ENCODE data around the gene RASGRP4. TPM values are rescaled to one million over a fixed set of nuclear protein-coding genes. Genes with fewer than 3 reads are reported as not detected.

RASGRP4 gene
- total RNA-seq, 1 donor from 2014 or later, result 3.2 TPM

DNA sequence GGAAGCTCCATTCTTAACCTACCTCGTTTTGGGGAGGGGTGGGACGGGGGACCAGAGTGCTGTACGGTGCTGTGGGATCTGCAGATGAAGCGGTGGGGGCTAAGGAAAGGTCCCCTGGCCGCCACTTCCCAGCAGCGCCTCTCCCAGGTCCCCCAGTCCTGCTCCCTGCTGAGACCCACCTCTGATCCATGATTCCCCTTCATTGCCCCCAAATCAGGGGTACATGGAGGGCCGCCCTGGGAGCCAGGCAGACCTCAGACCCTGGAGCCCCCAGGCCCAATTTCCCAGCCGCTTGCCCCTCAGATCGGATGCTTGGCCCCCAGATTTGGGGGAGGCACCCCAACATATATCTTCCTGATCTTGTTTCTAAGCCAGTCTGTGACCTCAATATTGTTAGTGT lies 26.9 kb downstream of the RASGRP4 start:
- intact Hi-C loops (cut with micrococcal nuclease), result no loop called here
- ChIA-PET CTCF (no interaction called here), POLR2A (interaction anchor here (0.7 to 1.1 kb wide), 2 partner anchors 25 to 532 kb away, joined by 3 to 9 read pairs; partner anchors contain the start of gene PSMD8)
- Mint-ChIP-seq H3K36me3 (ENCODE audit: low read depth) (no peaks in the 10 kb centered on the region), H3K27ac (no peak overlapping the region), H3K4me1 (peaks cover 25% of the 10 kb centered on the region), H3K4me3 (no peak overlapping the region), H3K9me3 (no peaks in the 10 kb centered on the region), H3K27me3 (peaks cover 21% of the 10 kb centered on the region)
- TF ChIP-seq, protein P1, sequence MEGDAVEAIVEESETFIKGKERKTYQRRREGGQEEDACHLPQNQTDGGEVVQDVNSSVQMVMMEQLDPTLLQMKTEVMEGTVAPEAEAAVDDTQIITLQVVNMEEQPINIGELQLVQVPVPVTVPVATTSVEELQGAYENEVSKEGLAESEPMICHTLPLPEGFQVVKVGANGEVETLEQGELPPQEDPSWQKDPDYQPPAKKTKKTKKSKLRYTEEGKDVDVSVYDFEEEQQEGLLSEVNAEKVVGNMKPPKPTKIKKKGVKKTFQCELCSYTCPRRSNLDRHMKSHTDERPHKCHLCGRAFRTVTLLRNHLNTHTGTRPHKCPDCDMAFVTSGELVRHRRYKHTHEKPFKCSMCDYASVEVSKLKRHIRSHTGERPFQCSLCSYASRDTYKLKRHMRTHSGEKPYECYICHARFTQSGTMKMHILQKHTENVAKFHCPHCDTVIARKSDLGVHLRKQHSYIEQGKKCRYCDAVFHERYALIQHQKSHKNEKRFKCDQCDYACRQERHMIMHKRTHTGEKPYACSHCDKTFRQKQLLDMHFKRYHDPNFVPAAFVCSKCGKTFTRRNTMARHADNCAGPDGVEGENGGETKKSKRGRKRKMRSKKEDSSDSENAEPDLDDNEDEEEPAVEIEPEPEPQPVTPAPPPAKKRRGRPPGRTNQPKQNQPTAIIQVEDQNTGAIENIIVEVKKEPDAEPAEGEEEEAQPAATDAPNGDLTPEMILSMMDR (IDR thresholded peaks at IDR 0.05), result no peak
- ATAC-seq (ENCODE audit: low read depth) (no peak), DNase-seq (no peak)

DNA sequence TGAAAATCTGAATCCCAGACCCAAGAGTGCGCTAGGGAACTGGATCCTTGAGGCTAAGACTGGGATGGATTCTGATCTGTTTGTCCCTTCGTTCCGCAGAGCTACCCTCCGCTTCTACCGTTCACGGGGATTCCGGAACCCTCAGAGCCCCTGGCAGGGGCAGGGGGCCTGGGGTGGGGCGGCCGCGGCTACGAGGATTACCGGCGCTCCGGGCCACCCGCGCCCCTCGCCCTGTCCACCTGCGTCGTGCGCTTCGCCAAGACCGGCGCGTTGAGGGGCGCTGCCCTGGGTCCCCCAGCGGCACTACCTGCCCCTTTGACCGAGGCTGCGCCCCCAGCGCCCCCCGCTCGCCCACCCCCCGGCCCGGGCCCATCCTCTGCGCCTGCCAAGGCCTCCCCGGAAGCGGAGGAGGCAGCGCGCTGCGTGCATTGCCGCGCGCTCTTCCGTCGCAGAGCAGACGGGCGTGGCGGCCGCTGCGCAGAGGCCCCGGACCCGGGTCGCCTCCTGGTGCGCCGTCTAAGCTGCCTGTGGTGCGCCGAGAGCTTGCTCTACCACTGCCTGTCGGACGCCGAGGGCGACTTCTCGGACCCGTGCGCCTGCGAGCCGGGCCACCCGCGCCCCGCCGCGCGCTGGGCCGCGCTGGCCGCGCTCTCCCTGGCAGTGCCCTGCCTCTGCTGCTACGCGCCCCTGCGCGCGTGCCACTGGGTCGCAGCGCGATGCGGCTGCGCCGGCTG lies 30.5 kb downstream of the RASGRP4 start:
- H3K27me3 Mint-ChIP-seq, result peaks cover 35% of the 10 kb centered on the region
- intact Hi-C loops (cut with micrococcal nuclease), result no loop called here
- H3K4me3 Mint-ChIP-seq, result peak overlapping the region; percentile 73
- peak; percentile 26 for DNase-seq
- ChIA-PET CTCF (no interaction called here), POLR2A (interaction anchor here (1.1 to 2.4 kb wide), 2 partner anchors 20 to 21 kb away, joined by 3 to 10 read pairs; partner anchors contain the start of gene PSMD8)
- H3K9me3 Mint-ChIP-seq, result no peaks in the 10 kb centered on the region
- peaks cover 16% of the 10 kb centered on the region for H3K4me1 Mint-ChIP-seq
- peak; percentile 79 for ATAC-seq (ENCODE audit: low read depth)
- H3K36me3 Mint-ChIP-seq (ENCODE audit: low read depth), result no peaks in the 10 kb centered on the region
- no peak overlapping the region for H3K27ac Mint-ChIP-seq
- TF ChIP-seq, protein P1 (IDR thresholded peaks at IDR 0.05), result no peak

DNA sequence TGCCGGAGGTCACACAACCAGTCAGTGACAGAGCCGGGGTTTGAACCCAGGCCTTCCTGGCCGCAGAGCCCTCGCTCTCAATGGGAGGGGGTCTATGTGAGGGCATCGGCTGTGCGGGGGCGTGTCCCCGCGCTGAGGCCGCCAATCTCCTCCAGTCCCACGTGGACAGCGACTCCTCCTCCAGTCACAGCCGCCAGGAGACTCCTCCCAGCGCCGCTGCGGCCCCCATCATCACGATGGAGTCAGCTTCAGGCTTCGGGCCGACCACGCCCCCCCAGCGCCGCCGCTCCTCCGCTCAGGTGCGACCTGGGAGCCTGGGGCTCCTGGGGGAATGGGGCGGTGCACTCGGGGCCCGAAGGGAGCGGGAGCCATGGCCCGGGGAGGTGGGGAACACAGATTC lies 31.5 kb downstream of the RASGRP4 start:
- CTCF ChIA-PET, result interaction anchor here (1.4 kb wide), 1 partner anchor 9 kb away, joined by 8 read pairs; the partner anchor contains the start of gene FAM98C
- DNase-seq (peak; percentile 46), ATAC-seq (ENCODE audit: low read depth) (peak; percentile 76)
- peak overlapping the region; percentile 73 for H3K4me3 Mint-ChIP-seq
- intact Hi-C loops (cut with micrococcal nuclease), result no loop called here
- H3K9me3 Mint-ChIP-seq, result no peaks in the 10 kb centered on the region
- POLR2A ChIA-PET, result interaction anchor here (1.1 to 2.4 kb wide), 3 partner anchors 8 to 22 kb away, joined by 3 to 10 read pairs (median 4); partner anchors contain the start of genes FAM98C and PSMD8
- TF ChIP-seq, protein P1 (IDR thresholded peaks at IDR 0.05), result no peak
- H3K36me3 Mint-ChIP-seq (ENCODE audit: low read depth), result no peaks in the 10 kb centered on the region
- peaks cover 36% of the 10 kb centered on the region for H3K27me3 Mint-ChIP-seq
- no peak overlapping the region for H3K27ac Mint-ChIP-seq
- peaks cover 16% of the 10 kb centered on the region for H3K4me1 Mint-ChIP-seq

DNA sequence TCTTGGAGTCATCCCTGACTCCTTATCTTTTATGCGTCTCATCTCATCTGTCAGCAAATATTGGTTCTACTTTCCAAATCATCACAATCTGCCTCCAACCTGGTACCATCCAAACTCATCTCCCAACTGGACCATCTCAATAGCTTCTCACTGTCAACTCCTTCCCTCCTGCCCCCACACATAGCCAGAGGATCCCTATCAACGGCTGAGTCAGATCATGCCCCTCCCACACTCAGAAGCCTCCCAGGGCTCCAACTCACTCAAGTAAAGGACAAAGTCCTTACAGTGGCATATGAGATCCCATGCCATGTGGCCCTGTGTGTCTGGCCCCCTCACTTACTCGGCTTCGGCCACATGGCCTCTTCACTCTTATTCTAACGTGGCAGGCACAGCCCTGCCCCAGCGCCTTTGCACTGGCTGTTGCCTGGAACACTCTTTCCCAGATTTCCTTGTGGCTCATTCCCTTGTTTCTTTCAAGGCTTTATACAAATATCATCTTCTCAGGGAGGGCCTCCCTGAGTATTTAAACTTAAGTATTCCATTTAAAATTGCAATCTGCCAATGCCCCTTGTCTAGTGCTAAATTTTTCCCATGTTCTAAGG lies 33.2 kb downstream of the RASGRP4 start:
- no peaks in the 10 kb centered on the region for H3K9me3 Mint-ChIP-seq
- peaks cover 38% of the 10 kb centered on the region for H3K27me3 Mint-ChIP-seq
- H3K4me3 Mint-ChIP-seq, result no peak overlapping the region
- ChIA-PET CTCF (no interaction called here), POLR2A (no interaction called here)
- TF ChIP-seq, protein P1 (IDR thresholded peaks at IDR 0.05), result no peak
- no peaks in the 10 kb centered on the region for H3K36me3 Mint-ChIP-seq (ENCODE audit: low read depth)
- DNase-seq (no peak), ATAC-seq (ENCODE audit: low read depth) (no peak)
- intact Hi-C loops (cut with micrococcal nuclease), result no loop called here
- H3K27ac Mint-ChIP-seq, result no peak overlapping the region
- peaks cover 26% of the 10 kb centered on the region for H3K4me1 Mint-ChIP-seq

DNA sequence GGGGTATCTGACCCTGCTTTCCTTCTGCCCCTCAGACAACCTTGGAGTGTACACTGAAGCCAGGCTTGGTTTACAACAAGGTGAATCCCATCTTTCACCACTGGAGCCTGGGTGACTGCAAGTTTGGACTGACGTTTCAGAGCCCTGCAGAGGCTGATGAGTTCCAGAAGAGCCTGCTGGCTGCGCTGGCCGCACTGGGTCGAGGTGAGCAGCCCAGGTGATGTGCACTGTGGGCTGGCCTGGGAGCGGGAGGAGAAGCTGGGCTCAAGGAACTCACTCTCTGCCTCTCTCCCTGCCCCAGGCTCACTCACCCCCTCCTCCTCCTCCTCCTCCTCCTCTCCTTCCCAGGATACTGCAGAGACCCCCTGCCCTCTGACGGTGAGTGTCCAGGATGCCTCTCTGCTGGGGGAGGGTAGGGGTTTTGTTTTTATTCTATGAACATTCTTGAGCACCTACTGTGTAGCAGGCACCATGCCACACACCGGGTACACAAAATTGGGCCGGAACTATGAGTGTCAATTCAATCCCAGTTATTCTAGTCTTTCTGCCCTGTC lies 34.0 kb downstream of the RASGRP4 start:
- Mint-ChIP-seq H3K36me3 (ENCODE audit: low read depth) (no peaks in the 10 kb centered on the region), H3K27ac (no peak overlapping the region), H3K4me3 (no peak overlapping the region), H3K27me3 (peaks cover 37% of the 10 kb centered on the region), H3K4me1 (peaks cover 32% of the 10 kb centered on the region), H3K9me3 (no peaks in the 10 kb centered on the region)
- ChIA-PET CTCF (no interaction called here), POLR2A (no interaction called here)
- TF ChIP-seq, protein P1 (IDR thresholded peaks at IDR 0.05), result no peak
- DNase-seq (no peak), ATAC-seq (ENCODE audit: low read depth) (no peak)
- intact Hi-C loops (cut with micrococcal nuclease), result no loop called here
